Muscle of arm (tissue), 12 donors: ENCODE results near the gene SOX12. TPM values are rescaled to one million over a fixed set of nuclear protein-coding genes. Genes with fewer than 3 reads are reported as not detected.
A peak's percentile ranks its signal among the peaks of the same experiment; 100 is the strongest.

ENCODE experiments used
- DNase-seq: peaks from one replicate; pipeline ENCODE4 v3.0.0-alpha.2; 2013
- polyA plus RNA-seq, 12 donors: library from polyadenylated mRNA; unstranded; fragments of 120-200 nt; gene quantifications; one replicate each; pipeline ENCODE4 v1.2.1, GENCODE V29; 2013; ENCODE audit not compliant: insufficient read length in 12 of 12

The SOX12 gene
- polyA plus RNA-seq, 12 donors = 15.4 to 181 (median 19.8) TPM

DNA sequence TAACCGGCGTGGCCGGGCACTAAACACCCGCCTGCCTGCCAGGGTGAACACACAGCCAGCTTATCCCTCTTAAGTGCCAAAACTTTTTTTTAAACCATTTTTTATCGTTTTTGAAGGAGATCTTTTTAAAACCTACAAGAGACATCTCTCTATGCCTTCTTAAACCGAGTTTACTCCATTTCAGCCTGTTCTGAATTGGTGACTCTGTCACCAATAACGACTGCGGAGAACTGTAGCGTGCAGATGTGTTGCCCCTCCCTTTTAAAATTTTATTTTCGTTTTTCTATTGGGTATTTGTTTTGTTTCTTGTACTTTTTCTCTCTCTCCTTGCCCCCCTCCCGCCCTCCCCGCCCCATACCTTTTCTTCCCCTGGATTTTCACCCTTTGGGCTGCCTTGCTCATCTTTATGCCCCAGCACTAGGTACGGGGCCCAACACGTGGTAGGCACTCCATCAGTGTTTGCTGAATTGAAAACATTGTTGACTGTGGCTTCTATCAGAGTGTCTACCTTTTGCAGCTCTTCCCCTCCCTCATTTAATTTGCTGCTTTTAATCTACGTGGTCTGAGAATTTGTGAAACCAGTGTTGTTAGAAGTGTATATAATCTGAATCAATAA lies 26.5 kb upstream of the SOX12 start:
- DNase-seq = no peak

- peak; percentile 42 for DNase-seq
These were observed 24.9 kb upstream of the SOX12 start for GRCh38 chr20:300345-300990.

- DNase-seq = no peak
These were observed 23.2 kb upstream of the SOX12 start for GRCh38 chr20:301886-302848.

DNA sequence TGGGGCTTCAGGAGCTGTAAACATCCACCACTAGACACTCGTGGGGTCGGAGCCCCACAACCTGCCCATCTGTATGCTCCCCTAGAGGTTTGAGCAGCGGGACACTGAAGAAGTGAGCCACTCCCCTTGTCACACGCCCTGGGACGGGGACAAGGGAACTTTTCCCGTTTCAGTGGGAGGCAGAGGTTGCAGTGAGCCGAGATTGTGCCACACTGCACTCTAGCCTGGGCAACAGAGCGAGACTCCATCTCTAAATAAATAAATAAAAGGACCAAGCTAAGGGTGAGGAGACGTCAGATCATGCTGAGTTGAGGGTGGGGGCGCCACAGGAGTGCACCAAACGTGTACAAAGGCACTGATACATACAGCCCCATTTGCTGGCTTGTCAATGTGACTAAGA lies 19.6 kb upstream of the SOX12 start:
- DNase-seq = no peak

- DNase-seq = no peak
These were observed 16.8 kb upstream of the SOX12 start for GRCh38 chr20:308427-309038.

DNA sequence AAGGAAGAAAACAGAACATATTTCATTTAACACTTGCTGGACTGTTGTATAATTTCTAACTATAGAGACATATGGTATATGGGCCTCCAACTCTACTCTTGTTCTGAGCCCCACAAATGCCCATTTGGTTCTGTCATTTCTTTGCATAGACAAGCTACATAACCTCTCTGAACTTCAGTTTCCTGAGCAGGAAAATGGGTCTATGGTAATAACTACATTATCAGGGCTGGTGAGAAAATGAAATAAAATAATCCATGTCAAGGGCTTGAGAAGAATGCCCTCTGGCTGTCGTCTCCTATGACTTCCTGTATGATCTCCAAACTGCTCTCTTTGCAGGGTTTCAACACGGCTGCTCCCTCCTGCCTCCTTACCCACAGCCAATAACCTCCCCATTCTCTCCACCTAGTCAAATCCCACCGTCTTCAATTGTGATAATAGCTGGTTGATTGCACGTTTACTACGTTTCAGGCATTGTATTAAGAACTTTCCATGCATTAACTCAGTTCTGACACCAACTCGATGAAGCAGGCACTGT lies 16.0 kb upstream of the SOX12 start:
- no peak for DNase-seq

DNA sequence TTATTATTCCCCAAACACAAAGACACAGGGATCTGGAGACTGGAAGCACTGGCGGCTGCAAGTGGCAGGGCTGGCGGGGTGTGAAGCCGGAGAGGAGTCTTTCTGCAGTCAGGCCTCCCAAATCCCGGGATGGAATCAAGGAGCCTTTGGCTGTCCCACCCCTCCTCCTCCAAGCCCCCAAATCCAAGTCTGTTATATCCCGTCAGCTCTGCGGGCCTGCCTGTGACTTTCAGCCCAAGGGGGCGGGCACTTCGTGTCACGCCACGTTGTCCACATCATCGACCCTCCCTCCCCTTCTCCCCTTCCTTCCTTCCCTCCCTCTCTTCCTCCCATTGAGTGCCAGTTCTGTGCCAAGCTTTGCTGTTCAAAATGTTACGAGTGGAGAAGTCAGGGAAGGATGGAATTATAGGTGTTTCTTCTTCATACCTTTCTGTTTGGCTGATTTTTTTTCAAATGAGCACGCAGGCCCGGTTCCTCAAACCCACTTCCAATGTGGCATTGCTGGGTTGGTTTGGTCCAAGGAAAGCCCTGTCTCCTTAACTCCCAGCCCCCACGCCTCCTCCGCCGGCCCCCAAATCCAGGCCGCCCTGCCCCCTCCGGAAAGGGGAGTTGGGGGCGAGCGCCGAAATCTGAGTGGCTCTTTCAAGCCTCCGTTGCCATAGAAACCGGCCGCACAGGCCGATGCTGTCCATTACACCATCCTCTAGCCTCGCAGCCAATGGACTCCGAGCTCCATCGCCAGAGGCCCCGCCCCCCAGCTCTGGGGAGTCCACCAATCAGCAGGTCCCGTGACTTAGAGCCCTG lies 15.3 kb upstream of the SOX12 start:
- DNase-seq = peak; percentile 99

- no peak for DNase-seq
These were observed 14.7 kb upstream of the SOX12 start for GRCh38 chr20:310645-311044.

DNA sequence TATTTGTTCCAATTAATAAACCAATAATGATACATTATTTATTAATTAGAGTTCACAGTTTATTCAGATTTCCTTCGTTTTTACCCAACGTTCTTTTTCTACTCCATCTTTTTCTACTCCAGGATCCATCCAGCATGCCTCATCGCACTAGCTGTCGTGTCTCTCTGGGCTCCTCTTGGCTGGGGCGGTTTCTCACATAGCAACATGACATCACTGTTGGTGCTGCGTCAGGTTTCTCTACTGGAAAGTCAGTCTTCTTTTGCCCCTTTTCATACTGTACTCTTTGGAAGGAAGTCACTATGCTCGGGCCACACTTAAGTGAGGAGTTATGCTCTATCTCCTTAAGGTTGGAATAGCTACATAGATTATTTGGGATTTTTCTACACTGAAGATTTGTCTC lies 13.7 kb upstream of the SOX12 start:
- DNase-seq = no peak

DNA sequence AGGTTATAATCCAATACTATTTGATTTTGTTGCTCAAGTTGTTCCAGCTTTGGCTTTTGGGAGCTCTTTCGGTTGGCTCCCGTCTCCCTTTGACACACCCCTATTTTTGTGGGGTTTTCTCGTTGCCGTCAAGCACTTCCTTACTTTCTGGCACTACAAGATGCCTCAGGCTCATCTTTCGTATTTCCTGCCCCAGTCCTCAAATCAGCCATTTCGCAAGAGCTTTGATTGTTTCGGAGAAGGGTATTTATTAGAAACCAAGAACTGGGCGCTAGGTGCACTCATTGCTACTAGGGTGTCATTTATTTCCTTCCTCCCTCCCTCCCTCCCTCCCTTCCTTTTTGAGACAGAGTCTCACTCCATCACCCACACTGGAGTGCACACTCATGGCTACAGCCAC lies 13.3 kb upstream of the SOX12 start:
- no peak for DNase-seq

DNA sequence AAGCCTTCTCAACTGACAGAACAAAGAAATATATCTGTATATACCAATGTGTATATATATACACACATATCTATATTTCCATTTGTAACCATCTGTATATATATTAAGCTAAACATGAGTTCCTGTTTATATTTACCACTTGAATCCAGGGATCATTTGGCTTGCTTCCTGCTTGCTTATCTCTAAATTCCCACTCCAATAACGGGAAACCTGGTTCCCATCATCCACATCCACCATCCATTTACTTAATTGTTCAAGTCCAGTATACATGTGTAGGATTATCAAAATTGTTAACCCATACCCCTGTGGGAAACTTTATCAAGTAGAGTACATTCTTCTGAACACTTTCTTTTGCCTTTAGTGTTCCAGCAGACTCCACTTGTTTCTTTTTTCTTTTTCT lies 12.5 kb upstream of the SOX12 start:
- no peak for DNase-seq

- no peak for DNase-seq
These were observed 11.9 kb upstream of the SOX12 start for GRCh38 chr20:313402-313801.

DNA sequence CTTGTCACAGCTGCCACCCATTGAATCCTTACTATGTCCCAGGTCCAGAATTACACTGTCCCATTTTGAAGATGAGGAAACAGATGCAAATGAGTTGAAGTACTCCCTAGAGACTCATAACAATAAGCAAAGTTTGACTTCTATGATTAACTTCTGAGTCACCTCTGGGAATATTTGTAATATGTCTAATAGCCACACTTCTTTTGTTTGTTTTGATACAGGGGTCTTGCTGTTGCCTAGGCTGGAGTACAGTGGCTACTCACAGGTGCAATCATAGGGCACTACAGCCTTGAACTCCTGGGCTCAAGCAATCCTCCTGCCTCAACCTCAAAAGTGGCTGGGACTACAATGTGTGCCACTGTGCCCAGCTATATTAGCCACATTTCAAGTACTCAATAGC lies 11.4 kb upstream of the SOX12 start:
- no peak for DNase-seq

DNA sequence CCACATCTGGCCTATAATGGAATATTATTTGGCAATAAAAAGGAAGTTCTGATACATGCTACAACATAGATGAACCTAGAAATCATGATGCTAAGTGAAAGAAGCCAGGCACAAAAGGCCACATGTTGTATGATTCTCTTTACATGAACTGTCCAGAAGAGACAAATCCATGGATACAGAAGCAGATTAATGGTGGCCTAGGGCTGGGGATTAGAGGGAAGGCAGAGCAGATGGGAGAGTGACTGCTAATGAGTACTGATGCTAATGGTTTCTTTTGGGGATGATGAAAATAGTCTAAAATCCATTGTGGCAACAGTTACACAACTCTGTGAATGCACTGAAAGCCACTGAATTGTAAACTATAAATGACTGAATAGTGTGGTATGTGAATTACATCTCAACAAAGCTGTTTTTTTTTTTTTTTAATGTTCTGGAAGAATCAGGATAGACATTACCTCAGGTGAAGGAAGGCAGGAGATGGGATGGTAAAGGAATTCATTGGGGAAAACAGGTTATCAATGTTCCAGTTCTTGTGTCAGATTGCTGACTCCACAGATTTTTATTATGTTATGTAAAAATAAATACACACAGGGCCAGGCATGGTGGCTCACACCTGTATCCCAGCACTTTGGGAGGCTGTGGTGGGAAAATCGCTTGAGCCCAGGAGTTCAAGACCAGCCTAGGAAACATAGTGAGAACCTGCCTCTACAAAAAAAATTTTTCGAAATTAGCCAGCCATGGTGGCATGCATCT lies 8.9 kb upstream of the SOX12 start:
- no peak for DNase-seq

GRCh38 chr20:324177-325044 lies 941 bp upstream of the SOX12 start:
- peak; percentile 84 for DNase-seq

GRCh38 chr20:325889-326644 lies 715 bp downstream of the SOX12 start:
- DNase-seq = peak; percentile 70

- DNase-seq = no peak
These were observed 1.4 kb downstream of the SOX12 start for GRCh38 chr20:326645-327185.
